ENCODE measurements around the gene MTUS2. TPM values are rescaled to one million over a fixed set of nuclear protein-coding genes. Genes with fewer than 3 reads are reported as not detected.

Gene MTUS2
- total RNA-seq, 1 donor = 0.10 TPM

DNA sequence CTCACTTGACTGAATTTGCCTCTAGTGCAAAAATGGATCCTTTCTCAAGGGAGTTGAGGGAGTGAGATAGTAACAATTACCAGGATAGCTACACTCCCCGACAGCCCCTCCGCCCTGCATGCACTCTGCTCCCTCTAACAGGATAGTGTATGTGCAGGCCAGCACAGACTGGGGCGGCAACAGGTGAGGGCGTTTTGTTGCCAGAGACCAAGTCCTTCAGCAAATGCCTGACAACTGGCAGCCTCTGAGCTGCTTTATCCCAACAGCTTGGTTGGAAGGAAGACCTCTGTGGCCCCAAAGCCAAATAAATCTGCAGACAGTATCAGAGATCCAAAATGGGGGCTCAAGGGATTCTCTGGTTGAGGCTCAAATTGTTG lies 688.7 kb downstream of the MTUS2 start:
- no peaks in the 10 kb centered on the region for H3K27me3 ChIP-seq (ENCODE audit: insufficient read depth, low read length)
- H3K9me3 ChIP-seq (ENCODE audit: low read depth, low read length) = no peaks in the 10 kb centered on the region
- H3K4me3 ChIP-seq (ENCODE audit: low read length) = no peak overlapping the region
- no peaks in the 10 kb centered on the region for H3K4me1 ChIP-seq (ENCODE audit: insufficient read depth, low read length)

DNA sequence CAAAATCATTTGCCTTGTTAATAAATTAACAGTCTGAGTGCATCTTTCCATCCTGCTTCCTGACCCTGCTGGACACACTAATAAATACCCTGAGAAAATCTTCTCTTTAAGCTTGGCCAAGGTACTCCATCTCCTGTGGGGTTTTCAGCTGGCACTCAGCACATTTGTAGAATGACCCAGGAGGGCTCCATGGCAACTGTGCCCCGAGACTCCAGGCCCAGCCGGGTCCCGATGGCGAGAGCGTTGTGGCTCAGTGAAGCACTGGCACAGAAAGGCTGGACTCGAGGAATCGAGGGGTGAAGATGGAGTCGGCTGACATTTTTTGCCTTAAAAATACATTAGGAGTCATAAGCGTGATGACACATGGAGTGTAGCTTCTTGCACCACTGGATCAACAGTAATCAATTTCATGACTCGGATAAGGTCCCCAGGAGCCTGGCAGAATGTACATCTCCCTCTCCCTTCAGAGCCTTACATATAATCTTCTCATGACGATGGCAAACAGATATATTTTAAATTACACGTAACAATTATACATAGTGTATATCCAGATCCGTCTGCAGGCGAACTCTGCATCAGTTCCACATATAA lies 690.0 kb downstream of the MTUS2 start:
- Histone ChIP-seq H3K4me1 (ENCODE audit: insufficient read depth, low read length) (no peaks in the 10 kb centered on the region), H3K9me3 (ENCODE audit: low read depth, low read length) (no peaks in the 10 kb centered on the region), H3K4me3 (ENCODE audit: low read length) (no peak overlapping the region), H3K27me3 (ENCODE audit: insufficient read depth, low read length) (no peaks in the 10 kb centered on the region)

DNA sequence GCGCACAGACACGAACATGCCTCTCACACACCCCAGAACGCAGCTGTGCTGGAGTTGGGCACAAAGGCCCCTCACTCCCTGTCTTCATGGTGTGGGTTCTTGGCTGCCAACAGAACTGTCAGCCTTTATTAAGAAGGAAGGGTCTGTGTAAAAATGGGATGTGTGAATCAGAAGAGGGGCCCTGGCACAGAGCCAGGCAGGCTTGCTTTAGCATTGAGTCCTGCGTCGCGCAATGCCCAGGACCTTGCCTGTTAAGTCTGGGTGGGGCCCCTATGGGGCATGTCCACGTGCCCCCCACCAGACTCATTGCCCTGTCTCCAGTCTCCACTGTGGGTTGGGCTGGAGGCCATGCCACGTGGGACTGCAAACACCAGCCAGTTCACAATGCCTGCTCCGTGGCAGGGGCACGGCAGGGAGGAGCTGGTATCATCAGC lies 690.5 kb downstream of the MTUS2 start:
- Histone ChIP-seq H3K4me1 (ENCODE audit: insufficient read depth, low read length) (no peaks in the 10 kb centered on the region), H3K9me3 (ENCODE audit: low read depth, low read length) (no peaks in the 10 kb centered on the region), H3K27me3 (ENCODE audit: insufficient read depth, low read length) (no peaks in the 10 kb centered on the region)

DNA sequence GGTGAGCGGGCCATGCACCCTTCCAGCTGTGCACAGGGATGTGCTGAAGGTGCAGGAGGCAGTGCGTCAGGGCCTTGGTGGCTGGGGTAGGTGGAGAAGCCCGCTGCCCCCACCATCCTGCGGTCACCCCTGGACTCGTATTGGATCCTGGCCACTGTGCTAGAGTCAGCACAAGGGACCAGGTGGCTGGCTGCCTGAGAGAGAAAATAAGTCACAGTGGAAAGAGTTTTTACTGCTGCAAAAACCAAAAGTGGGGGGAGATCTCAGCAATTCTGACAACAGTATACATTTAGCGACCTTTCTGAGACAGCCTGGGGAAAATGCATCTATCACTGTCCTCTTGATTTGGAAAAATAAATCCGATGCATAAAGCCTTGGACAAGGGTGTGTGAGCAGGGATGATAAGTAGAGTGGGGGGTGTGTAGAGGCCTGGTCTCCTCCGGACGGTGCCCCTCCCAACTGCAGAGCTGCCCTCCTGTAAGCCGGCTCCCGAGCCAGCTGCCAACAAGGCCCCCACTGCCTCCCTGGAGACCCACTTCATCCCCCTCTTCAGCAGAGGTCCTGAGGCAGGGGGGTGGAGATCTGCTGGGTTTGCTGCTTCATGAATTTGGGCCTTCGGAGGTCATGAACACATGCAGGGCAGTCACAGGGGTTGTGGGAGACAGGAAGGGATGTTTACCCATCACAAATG lies 691.1 kb downstream of the MTUS2 start:
- Histone ChIP-seq H3K9me3 (ENCODE audit: low read depth, low read length) (no peaks in the 10 kb centered on the region), H3K4me3 (ENCODE audit: low read length) (no peak overlapping the region), H3K4me1 (ENCODE audit: insufficient read depth, low read length) (no peaks in the 10 kb centered on the region), H3K27me3 (ENCODE audit: insufficient read depth, low read length) (no peaks in the 10 kb centered on the region)

More for the DNA sequence above, 690.5 kb downstream of the MTUS2 start:
- H3K4me3 ChIP-seq (ENCODE audit: low read length) = no peak overlapping the region

DNA sequence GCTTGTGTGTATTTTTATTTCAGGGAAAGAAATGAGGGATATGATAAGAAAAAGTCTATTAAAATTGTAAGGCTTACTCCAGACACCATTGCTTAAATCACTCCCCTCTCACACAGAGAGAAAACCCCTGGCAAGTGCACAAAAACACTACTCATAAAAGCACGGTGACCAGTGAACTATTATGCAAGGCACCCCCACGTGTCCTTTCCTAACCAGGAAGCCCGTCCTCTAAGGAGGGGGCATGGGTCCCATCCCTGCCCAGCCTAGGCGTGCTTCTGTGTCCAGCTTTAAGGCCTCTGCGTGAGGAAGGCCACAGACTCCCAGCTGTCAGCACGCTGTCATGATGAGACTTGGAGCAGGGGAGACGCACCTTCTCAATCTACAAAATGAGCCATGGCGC lies 691.8 kb downstream of the MTUS2 start:
- Histone ChIP-seq H3K4me1 (ENCODE audit: insufficient read depth, low read length) (no peaks in the 10 kb centered on the region), H3K9me3 (ENCODE audit: low read depth, low read length) (no peaks in the 10 kb centered on the region), H3K4me3 (ENCODE audit: low read length) (no peak overlapping the region), H3K27me3 (ENCODE audit: insufficient read depth, low read length) (no peaks in the 10 kb centered on the region)

DNA sequence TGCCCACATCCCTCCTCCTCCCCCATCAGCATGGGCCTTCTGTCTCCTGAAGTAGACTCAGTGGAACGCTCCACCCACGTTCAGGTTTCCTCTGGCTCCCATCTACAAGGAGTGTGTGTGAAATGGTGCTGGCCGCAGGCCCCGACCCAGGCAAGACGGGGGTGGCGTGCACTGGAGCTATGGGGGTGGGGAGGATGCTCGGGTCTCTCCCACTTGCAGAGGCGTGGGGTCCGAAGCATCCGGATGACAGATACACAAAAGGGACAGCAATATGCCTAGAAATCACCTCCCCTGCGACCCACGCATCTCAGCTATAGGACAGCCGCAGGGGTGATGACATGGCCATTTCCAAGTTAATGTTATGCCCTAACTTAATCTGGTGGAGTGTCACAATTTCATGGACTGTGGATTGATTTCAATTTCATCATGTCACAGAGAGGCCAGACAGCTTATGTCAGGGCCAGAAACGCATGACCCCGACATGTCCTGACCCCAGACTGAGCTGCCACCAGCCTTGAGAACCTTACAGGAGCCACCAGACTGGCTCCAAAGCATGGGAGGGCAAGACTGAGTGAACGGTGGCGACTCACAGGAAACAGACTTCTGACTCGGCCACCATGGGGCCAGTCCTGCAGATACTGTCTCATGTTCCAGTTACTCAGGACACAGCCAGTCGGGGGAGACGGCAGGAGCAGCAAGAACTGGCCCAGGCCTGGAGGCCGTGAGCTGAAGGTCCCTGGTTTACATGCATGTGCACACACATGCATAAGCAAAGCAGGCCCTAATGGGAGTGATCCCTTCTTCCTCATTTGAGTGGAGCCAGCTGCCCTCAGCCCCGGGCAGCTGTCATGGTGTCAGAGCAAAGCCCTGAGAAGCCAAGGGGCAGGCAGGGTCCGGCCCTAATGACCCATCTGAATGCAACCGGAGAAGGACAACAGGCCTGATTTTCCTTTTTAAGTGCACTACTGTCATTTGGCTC lies 693.2 kb downstream of the MTUS2 start:
- Histone ChIP-seq H3K9me3 (ENCODE audit: low read depth, low read length) (no peaks in the 10 kb centered on the region), H3K4me1 (ENCODE audit: insufficient read depth, low read length) (no peaks in the 10 kb centered on the region), H3K27me3 (ENCODE audit: insufficient read depth, low read length) (no peaks in the 10 kb centered on the region)

DNA sequence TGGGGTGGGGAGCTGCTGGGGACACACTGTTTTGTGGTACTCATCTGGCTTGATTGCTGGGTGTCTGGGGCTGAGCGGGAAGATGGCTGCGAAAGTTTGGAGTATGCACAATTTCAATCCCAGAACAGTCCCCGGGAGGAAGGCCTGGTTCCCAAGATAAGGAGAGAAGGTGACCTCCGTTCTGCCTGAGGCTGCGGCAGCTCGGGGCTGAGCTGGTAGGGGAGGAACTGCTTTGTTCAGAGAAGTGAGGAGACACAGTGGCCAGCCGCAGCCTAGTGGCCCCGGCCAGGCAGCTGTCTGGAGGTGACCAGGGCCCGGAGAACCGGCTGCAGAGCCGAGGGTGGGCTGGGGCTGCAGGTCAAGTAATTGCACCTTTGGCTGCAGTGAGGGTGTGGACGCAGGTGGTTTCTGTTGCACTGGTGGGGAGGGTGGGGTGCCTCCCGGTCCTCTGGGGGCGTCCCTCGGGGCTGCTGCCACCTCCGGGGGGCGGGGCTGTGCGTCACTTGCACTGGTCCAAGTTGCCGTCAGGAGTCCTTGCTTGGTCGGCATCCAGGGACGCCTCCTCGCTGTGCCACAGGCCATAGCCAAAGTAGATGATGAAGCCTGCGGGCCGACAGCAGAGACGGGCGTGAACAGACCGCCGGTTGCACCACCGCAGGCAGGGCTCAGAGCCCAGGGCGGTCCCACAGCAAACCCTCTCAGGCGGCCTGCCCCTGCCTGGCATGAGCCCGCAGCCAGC lies 694.0 kb downstream of the MTUS2 start:
- H3K4me3 ChIP-seq (ENCODE audit: low read length) = no peak overlapping the region
- H3K4me1 ChIP-seq (ENCODE audit: insufficient read depth, low read length) = no peaks in the 10 kb centered on the region
- H3K9me3 ChIP-seq (ENCODE audit: low read depth, low read length) = no peaks in the 10 kb centered on the region
- H3K27me3 ChIP-seq (ENCODE audit: insufficient read depth, low read length) = no peaks in the 10 kb centered on the region

More for the DNA sequence above, 693.2 kb downstream of the MTUS2 start:
- H3K4me3 ChIP-seq (ENCODE audit: low read length) = no peak overlapping the region

DNA sequence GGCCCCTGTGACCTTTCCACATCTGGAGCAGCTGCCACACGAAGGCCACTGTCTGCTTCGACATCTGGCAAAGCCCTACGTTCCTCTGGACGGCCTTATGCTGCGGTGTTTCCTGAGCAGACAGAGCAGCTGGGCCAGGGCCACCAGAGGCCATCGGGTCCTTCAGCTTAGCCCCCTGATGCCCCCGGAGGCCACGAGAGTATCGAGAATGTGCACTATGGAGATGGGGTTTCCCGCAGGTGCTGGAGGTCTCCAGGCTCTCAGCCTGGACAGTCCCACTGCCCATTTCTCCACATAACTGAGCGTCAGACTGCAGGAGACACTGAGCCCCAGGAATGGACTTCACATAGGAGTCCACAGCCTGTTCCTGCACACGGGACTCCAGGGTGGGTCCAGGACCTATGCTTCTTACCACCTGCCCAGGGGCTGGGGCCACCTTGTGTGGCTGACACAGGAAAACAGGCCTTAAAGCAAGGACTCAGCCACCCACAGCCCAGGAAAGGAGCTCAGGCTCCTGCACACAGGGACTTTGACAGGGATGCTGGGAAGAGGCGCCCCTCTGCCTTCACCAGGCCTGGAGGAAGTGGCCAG lies 694.7 kb downstream of the MTUS2 start:
- Histone ChIP-seq H3K9me3 (ENCODE audit: low read depth, low read length) (no peaks in the 10 kb centered on the region), H3K4me3 (ENCODE audit: low read length) (no peak overlapping the region), H3K4me1 (ENCODE audit: insufficient read depth, low read length) (no peaks in the 10 kb centered on the region), H3K27me3 (ENCODE audit: insufficient read depth, low read length) (no peaks in the 10 kb centered on the region)

DNA sequence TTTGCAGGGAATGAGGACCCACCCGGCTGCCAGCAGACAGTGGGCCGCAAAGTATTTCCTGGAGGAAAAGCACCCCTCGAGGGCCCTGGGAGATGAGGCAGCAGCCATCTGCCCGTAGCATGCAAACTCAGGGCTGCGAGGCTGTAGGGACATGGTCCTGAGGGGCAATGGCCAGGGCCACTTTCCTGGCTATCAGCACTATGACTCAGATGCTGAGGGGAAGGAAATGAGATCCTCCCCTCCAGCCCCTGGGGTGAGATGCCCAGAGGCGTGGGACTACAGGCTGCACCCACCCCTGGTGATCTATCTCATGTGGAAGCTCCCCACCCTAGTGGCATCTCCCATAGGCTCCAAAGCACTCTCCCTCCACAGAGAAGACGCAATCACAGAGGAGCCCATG lies 695.2 kb downstream of the MTUS2 start:
- Histone ChIP-seq H3K27me3 (ENCODE audit: insufficient read depth, low read length) (no peaks in the 10 kb centered on the region), H3K9me3 (ENCODE audit: low read depth, low read length) (no peaks in the 10 kb centered on the region), H3K4me3 (ENCODE audit: low read length) (no peak overlapping the region), H3K4me1 (ENCODE audit: insufficient read depth, low read length) (no peaks in the 10 kb centered on the region)

DNA sequence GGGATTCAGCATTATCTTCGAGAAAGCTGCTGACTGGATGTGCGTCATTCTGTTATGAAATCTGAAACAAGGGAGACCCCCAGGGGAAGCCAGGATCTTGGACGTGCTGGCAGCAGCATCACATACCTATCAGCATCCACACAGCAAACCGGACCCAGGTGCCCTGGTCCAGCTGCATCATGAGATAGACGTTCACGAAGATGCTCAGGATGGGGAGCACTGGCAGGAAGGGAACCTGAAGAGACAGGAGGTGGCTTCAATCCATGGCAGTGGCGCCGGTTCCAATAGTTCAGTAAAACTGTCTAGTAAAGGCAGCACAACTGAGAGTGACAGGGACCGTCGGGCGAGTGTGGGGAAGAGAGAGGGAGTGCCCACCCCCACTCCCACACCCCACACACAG lies 695.9 kb downstream of the MTUS2 start:
- Histone ChIP-seq H3K9me3 (ENCODE audit: low read depth, low read length) (no peaks in the 10 kb centered on the region), H3K4me1 (ENCODE audit: insufficient read depth, low read length) (no peaks in the 10 kb centered on the region), H3K4me3 (ENCODE audit: low read length) (no peak overlapping the region), H3K27me3 (ENCODE audit: insufficient read depth, low read length) (no peaks in the 10 kb centered on the region)

DNA sequence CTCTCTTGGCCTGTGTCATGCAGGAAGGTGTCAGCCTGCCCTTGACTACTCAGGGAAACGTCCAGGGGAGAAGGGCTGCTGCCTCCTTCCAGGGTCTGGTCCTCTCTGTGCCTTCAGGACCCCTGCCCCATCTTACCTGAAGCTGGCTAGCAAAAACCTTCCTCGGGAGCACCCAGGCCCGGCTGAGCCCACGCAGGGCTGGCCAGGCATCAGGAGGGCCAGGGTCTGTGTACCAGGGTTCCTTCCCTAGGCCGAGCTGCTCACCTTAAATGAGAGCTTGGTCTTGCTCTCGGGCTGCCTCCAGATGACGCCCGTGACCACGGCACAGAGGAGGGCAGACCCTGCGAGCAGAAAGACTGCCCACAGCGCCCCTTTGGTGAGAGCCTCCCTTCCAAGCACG lies 696.7 kb downstream of the MTUS2 start:
- Histone ChIP-seq H3K27me3 (ENCODE audit: insufficient read depth, low read length) (no peaks in the 10 kb centered on the region), H3K4me1 (ENCODE audit: insufficient read depth, low read length) (no peaks in the 10 kb centered on the region), H3K9me3 (ENCODE audit: low read depth, low read length) (no peaks in the 10 kb centered on the region), H3K4me3 (ENCODE audit: low read length) (no peak overlapping the region)

DNA sequence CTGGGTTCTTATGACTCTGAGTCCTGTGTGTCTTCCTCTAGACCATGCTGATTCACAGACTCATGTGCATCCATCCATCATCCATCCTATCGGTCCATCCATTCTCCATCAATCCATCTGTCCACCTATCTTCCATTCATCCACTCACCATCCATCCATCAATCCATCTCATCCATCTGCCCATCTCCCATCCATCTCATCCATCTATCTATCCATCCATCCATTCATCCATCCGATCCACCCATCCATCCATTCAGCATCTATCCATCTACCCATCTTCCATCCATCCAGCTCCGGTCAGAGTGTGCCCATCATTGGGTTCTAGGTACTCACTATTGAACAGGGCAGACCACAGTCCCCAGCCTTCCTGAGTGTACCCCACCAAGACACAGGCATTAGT lies 699.8 kb downstream of the MTUS2 start:
- no peaks in the 10 kb centered on the region for H3K9me3 ChIP-seq (ENCODE audit: low read depth, low read length)
- no peak overlapping the region for H3K4me3 ChIP-seq (ENCODE audit: low read length)
- H3K4me1 ChIP-seq (ENCODE audit: insufficient read depth, low read length) = no peaks in the 10 kb centered on the region
- no peaks in the 10 kb centered on the region for H3K27me3 ChIP-seq (ENCODE audit: insufficient read depth, low read length)

DNA sequence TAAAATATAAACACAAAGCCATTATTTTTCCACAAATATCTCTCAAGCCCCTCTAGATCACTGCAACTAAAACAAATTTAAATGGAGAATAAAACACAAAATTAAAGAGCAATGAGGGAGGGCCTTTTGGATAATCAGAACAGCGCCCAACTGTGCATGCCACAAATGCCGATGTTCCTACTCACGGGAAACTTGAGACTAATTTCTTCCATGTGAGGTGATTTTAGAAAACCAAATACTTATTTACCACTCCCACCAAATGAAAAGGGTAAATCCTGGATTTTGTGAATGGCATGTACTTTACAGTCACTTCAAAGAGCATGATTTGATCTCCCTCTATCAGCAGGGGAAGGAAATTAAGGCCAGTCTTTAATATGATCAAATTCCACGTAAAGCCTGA lies 700.5 kb downstream of the MTUS2 start:
- Histone ChIP-seq H3K9me3 (ENCODE audit: low read depth, low read length) (no peaks in the 10 kb centered on the region), H3K27me3 (ENCODE audit: insufficient read depth, low read length) (no peaks in the 10 kb centered on the region), H3K4me3 (ENCODE audit: low read length) (no peak overlapping the region), H3K4me1 (ENCODE audit: insufficient read depth, low read length) (no peaks in the 10 kb centered on the region)

DNA sequence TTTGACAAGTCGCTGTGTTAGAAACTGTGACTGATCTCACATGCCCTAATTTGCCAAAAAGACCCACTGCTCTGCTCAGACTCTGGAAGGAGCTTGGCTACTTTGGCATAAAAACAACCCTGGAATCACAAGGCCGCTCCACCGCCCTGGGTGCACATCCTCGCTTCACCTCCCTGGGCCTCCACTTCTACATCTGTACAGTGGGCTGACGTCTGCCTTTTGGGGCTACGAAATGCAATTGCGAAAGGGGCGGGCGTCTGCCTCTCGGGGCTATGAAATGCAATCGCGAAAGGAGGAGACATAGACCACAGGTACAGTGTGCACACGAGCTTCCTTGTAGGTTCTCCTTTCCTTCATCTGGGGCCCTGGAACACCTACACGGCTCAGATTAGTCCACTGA lies 701.2 kb downstream of the MTUS2 start:
- no peaks in the 10 kb centered on the region for H3K27me3 ChIP-seq (ENCODE audit: insufficient read depth, low read length)
- no peaks in the 10 kb centered on the region for H3K4me1 ChIP-seq (ENCODE audit: insufficient read depth, low read length)
- H3K4me3 ChIP-seq (ENCODE audit: low read length) = no peak overlapping the region
- H3K9me3 ChIP-seq (ENCODE audit: low read depth, low read length) = no peaks in the 10 kb centered on the region
